HEK293T (cell line): Measurements from ENCODE around the gene PCDH1.

Source experiments
- CTCF ChIA-PET: fragments of 350-600 bp; formaldehyde crosslinking; extraction: SDS; loops from one replicate; lab custom pipeline; 2021; ENCODE audit warnings: antibody characterized with exemption, inconsistent platforms; lab: Yijun Ruan, JAX
- POLR2A ChIA-PET: fragments of 350-600 bp; formaldehyde crosslinking; extraction: SDS; loops from one replicate; lab custom pipeline; 2020; ENCODE audit warnings: antibody characterized with exemption, inconsistent platforms; lab: Yijun Ruan, JAX
- DNase-seq: peaks from one replicate; pipeline ENCODE4 v3.0.0; 2012; ENCODE audit warnings: mixed read lengths; ENCODE audit errors: extremely low spot score
- ARNT ChIP-seq: fragments of 450-650 bp; IDR thresholded peaks from 2 replicates; pipeline ENCODE4 v1.6.1; 2017; ENCODE audit warnings: mild to moderate bottlenecking
- BHLHE40 ChIP-seq: fragments of 450-650 bp; IDR thresholded peaks from 2 replicates; pipeline ENCODE4 v1.6.1; 2016; ENCODE audit warnings: mild to moderate bottlenecking, moderate library complexity, borderline replicate concordance
- CTBP1 ChIP-seq: fragments of 450-650 bp; IDR thresholded peaks from 2 replicates; pipeline ENCODE4 v1.6.1; 2016; ENCODE audit warnings: borderline replicate concordance
- ELF4 ChIP-seq: fragments of 450-650 bp; IDR thresholded peaks from 2 replicates; pipeline ENCODE4 v1.6.1; 2017; ENCODE audit warnings: antibody characterized with exemption
- FOXA1 ChIP-seq: fragments of 450-650 bp; IDR thresholded peaks from 2 replicates; pipeline ENCODE4 v1.6.1; 2016; ENCODE audit warnings: mild to moderate bottlenecking
- FOXK2 ChIP-seq: fragments of 450-650 bp; IDR thresholded peaks from 2 replicates; pipeline ENCODE4 v1.6.1; 2016; ENCODE audit warnings: mild to moderate bottlenecking
- FOXM1 ChIP-seq: fragments of 450-650 bp; IDR thresholded peaks from 2 replicates; pipeline ENCODE4 v1.6.1; 2017; ENCODE audit warnings: mild to moderate bottlenecking, borderline replicate concordance
- HDGF ChIP-seq: fragments of 450-650 bp; IDR thresholded peaks from 2 replicates; pipeline ENCODE4 v1.6.1; 2017; ENCODE audit warnings: antibody characterized with exemption, borderline replicate concordance
- L3MBTL2 ChIP-seq: fragments of 450-650 bp; conservative IDR thresholded peaks from 2 replicates; pipeline ENCODE4 v1.6.1; 2016; ENCODE audit warnings: mild to moderate bottlenecking
- LEF1 ChIP-seq: fragments of 450-650 bp; IDR thresholded peaks from 2 replicates; pipeline ENCODE4 v1.6.1; 2017; ENCODE audit warnings: mild to moderate bottlenecking, borderline replicate concordance
- NFRKB ChIP-seq: fragments of 450-650 bp; IDR thresholded peaks from 2 replicates; pipeline ENCODE4 v1.6.1; 2016; ENCODE audit warnings: mild to moderate bottlenecking, moderate library complexity
- PKNOX1 ChIP-seq: fragments of 450-650 bp; IDR thresholded peaks from 2 replicates; pipeline ENCODE4 v1.6.1; 2016
- SP1 ChIP-seq: fragments of 450-650 bp; IDR thresholded peaks from 2 replicates; pipeline ENCODE4 v1.6.1; 2017
- SUZ12 ChIP-seq: fragments of 450-650 bp; IDR thresholded peaks from 2 replicates; pipeline ENCODE4 v1.6.1; 2016; ENCODE audit warnings: mild to moderate bottlenecking
- TARDBP ChIP-seq: fragments of 450-650 bp; IDR thresholded peaks from 2 replicates; pipeline ENCODE4 v1.6.1; 2016
- ZNF384 ChIP-seq: fragments of 450-650 bp; IDR thresholded peaks from 2 replicates; pipeline ENCODE4 v1.6.1; 2016

PCDH1 gene

GRCh38 chr5:141913560-141914198 is 35.5 kb upstream of the PCDH1 start:
- ChIA-PET CTCF (interaction anchor here (0.6 to 1.2 kb wide), 4 partner anchors 9 to 207 kb away, joined by 3 to 7 read pairs (median 4); partner anchors contain the start of gene DELE1), POLR2A (interaction anchor here (4.0 kb wide), 1 partner anchor 10 kb away, joined by 39 read pairs; the partner anchor contains the start of gene DELE1)
- DNase-seq: no peak
- TF ChIP-seq ELF4: no peak
- TF ChIP-seq SUZ12: no peak
- TF ChIP-seq ZNF384: no peak
- TF ChIP-seq HDGF: no peak
- TF ChIP-seq FOXM1: no peak
- no peak for TF ChIP-seq BHLHE40
- TF ChIP-seq LEF1: no peak
- TF ChIP-seq FOXK2: no peak
- TF ChIP-seq TARDBP: no peak
- TF ChIP-seq PKNOX1: no peak
- no peak for TF ChIP-seq FOXA1
- TF ChIP-seq CTBP1: no peak
- no peak for TF ChIP-seq SP1
- TF ChIP-seq ARNT: no peak
- no peak for TF ChIP-seq NFRKB

- CTCF ChIA-PET: interaction anchor here (1.5 kb wide), 1 partner anchor 31 kb away, joined by 4 read pairs; the partner anchor contains the start of gene PCDH1
- TF ChIP-seq ELF4: no peak
- TF ChIP-seq HDGF: no peak
- TF ChIP-seq BHLHE40: no peak
- no peak for TF ChIP-seq SP1
- TF ChIP-seq FOXK2: no peak
- TF ChIP-seq FOXM1: no peak
- no peak for TF ChIP-seq ZNF384
- TF ChIP-seq TARDBP: no peak
- TF ChIP-seq NFRKB: no peak
- no peak for TF ChIP-seq FOXA1
- no peak for TF ChIP-seq PKNOX1
- no peak for TF ChIP-seq ARNT
- no peak for TF ChIP-seq CTBP1
- no peak for TF ChIP-seq LEF1
- no peak for TF ChIP-seq L3MBTL2
- TF ChIP-seq SUZ12: no peak
- DNase-seq: no peak
- POLR2A ChIA-PET: interaction anchor here (1.7 kb wide), 1 partner anchor 14 kb away, joined by 6 read pairs; the partner anchor contains the start of gene DELE1
Measured at GRCh38 chr5:141910271-141910673, 32.1 kb upstream of the PCDH1 start.

- ChIA-PET CTCF (interaction anchor here (1.5 kb wide), 1 partner anchor 30 kb away, joined by 4 read pairs; the partner anchor contains the start of gene PCDH1), POLR2A (interaction anchor here (1.7 kb wide), 1 partner anchor 15 kb away, joined by 6 read pairs; the partner anchor contains the start of gene DELE1)
- DNase-seq: no peak
- no peak for TF ChIP-seq TARDBP
- no peak for TF ChIP-seq FOXM1
- no peak for TF ChIP-seq ELF4
- TF ChIP-seq BHLHE40: no peak
- TF ChIP-seq SUZ12: no peak
- TF ChIP-seq ZNF384: no peak
- no peak for TF ChIP-seq NFRKB
- no peak for TF ChIP-seq ARNT
- no peak for TF ChIP-seq PKNOX1
Measured at GRCh38 chr5:141909212-141909611, 31.0 kb upstream of the PCDH1 start.

- CTCF ChIA-PET: no interaction called here
- POLR2A ChIA-PET: interaction anchor here (1.7 kb wide), 1 partner anchor 15 kb away, joined by 6 read pairs; the partner anchor contains the start of gene DELE1
- no peak for DNase-seq
- TF ChIP-seq PKNOX1 (no peak), ARNT (no peak), FOXK2 (no peak), SUZ12 (no peak), BHLHE40 (no peak), HDGF (no peak), FOXA1 (no peak), SP1 (no peak), LEF1 (no peak), FOXM1 (no peak)
Measured at GRCh38 chr5:141908796-141909195, 30.6 kb upstream of the PCDH1 start.

GRCh38 chr5:141906972-141907371 is 28.8 kb upstream of the PCDH1 start:
- DNase-seq: no peak
- no peak for TF ChIP-seq FOXK2
- TF ChIP-seq ZNF384: no peak
- TF ChIP-seq ARNT: no peak
- no peak for TF ChIP-seq BHLHE40
- POLR2A ChIA-PET: no interaction called here
- CTCF ChIA-PET: no interaction called here

GRCh38 chr5:141906517-141906916 is 28.3 kb upstream of the PCDH1 start:
- POLR2A ChIA-PET: interaction anchor here (1.1 kb wide), 1 partner anchor 17 kb away, joined by 3 read pairs; the partner anchor contains the start of gene DELE1
- TF ChIP-seq FOXM1 (no peak), ARNT (no peak), ELF4 (no peak), L3MBTL2 (no peak)
- CTCF ChIA-PET: interaction anchor here (0.6 to 1.0 kb wide), 2 partner anchors 17 to 28 kb away, joined by 3 to 5 read pairs; no protein-coding TSS in a partner anchor
- no peak for DNase-seq
